Upper lobe of right lung (tissue), 1 donor: ENCODE measurements around the gene NME2. TPM values are rescaled to one million over a fixed set of nuclear protein-coding genes. Genes with fewer than 3 reads are reported as not detected.
"Not testable (repeated sequence)": the region's sequence is repeated elsewhere in the genome, so short reads cannot be mapped to it uniquely, and the experiment has no call there.

Experiments used
- ATAC-seq: fragments of 200-7000 bp; cut with Tn5 transposase; one replicate; pipeline ENCODE4 v1.9.1; 2020; ENCODE audit warnings: mild to moderate bottlenecking, moderate library complexity
- DNase-seq: peaks from one replicate; pipeline ENCODE4 v3.0.0-alpha.2; 2020
- H3K27ac ChIP-seq: fragments of 200-600 bp; one replicate; pipeline ENCODE4 v1.8.0; 2022
- H3K27me3 ChIP-seq: fragments of 200-600 bp; one replicate; pipeline ENCODE4 v1.8.0; 2022; ENCODE audit warnings: mild to moderate bottlenecking
- H3K36me3 ChIP-seq: fragments of 200-600 bp; one replicate; pipeline ENCODE4 v1.8.0; 2022
- H3K4me1 ChIP-seq: fragments of 200-600 bp; one replicate; pipeline ENCODE4 v1.8.0; 2022
- H3K4me3 ChIP-seq: fragments of 200-600 bp; one replicate; pipeline ENCODE4 v1.8.0; 2022; ENCODE audit warnings: mild to moderate bottlenecking
- H3K9me3 ChIP-seq: fragments of 200-600 bp; one replicate; pipeline ENCODE4 v1.8.0; 2022
- intact Hi-C: fragments of 100-400 bp; cut with DNase I; formaldehyde crosslinking; loops from one replicate; pipeline ENCODE4 v1.11.0; 2022
- total RNA-seq: library from RNA; stranded (reverse); fragmentation: NEBNext Ultra II Directional; extraction: Animal tissue kit (Norgen Biotek cat#: 25700); gene quantifications from one replicate; pipeline ENCODE4 v1.2.1, GENCODE V29; 2021
- TF ChIP-seq, protein P1 (sequence below): fragments of 200-600 bp; IDR thresholded peaks from one replicate; pipeline ENCODE4 v1.8.0; 2022; ENCODE audit warnings: antibody characterized with exemption
- donor health status: DM: no; HTN: yes; CAD: no; lungs with severe emphysema.

NME2 gene
- total RNA-seq, 1 donor from 2014 or later, result 306 TPM

DNA sequence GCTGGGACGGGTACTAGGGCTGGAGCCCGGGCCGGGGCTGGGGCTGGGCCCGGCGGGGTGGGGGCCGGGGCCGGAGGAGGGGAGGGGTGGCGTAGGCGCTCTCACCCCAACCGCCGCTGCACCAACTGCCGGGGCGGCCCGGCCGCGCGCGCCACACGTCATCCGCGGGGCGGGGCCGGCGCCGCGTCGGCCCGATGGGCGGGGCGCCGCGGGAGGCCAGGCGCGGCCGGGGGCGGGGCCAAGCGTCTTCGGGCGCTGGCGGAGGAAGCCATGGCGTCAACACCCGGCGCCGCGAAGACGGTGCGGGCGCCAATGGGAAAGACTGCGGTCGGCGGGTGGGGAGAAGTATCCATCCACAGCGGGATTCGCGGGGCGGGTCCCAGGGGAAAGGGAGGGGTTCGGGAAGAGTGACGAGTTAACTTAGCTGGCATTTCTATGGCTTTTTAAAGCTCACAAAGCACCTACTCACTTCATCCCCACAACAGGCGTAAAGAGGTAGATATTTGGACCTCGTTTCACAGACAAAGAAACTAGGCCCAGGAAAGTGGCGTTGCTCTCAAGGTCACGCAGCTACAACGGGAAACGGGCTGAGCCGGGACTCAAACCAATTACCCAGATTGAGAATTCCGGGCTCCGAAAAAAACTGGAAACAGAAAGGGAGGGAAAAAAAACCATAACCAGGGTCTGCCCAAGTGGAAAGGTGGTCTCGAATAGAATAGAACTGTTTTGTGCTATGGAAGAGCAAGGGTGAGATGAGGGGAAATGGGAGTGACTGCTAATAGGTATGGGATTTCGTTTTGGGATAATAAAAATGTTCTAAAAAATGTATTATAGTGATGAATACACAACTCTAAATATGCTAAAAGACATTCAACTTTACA is 45.2 kb upstream of the NME2 start, which contains the start of gene SPAG9:
Gene SPAG9 (minus strand): TSS at position 130 of the 881 bp plus-strand sequence. CDS start 212 bp downstream, outside the sequence.
- Histone ChIP-seq H3K36me3 (no peaks in the 10 kb centered on the region), H3K4me3 (peak within 1 kb of the TSS; percentile 97), H3K27me3 (no peaks in the 10 kb centered on the region), H3K27ac (peak within 1 kb of the TSS; percentile 94), H3K9me3 (no peaks in the 10 kb centered on the region), H3K4me1 (peaks cover 43% of the 10 kb centered on the region)
- ATAC-seq (peak; percentile 92), DNase-seq (peak; percentile 98)
- TF ChIP-seq, protein P1, sequence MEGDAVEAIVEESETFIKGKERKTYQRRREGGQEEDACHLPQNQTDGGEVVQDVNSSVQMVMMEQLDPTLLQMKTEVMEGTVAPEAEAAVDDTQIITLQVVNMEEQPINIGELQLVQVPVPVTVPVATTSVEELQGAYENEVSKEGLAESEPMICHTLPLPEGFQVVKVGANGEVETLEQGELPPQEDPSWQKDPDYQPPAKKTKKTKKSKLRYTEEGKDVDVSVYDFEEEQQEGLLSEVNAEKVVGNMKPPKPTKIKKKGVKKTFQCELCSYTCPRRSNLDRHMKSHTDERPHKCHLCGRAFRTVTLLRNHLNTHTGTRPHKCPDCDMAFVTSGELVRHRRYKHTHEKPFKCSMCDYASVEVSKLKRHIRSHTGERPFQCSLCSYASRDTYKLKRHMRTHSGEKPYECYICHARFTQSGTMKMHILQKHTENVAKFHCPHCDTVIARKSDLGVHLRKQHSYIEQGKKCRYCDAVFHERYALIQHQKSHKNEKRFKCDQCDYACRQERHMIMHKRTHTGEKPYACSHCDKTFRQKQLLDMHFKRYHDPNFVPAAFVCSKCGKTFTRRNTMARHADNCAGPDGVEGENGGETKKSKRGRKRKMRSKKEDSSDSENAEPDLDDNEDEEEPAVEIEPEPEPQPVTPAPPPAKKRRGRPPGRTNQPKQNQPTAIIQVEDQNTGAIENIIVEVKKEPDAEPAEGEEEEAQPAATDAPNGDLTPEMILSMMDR, result no peak
- intact Hi-C loops, result no loop called here

DNA sequence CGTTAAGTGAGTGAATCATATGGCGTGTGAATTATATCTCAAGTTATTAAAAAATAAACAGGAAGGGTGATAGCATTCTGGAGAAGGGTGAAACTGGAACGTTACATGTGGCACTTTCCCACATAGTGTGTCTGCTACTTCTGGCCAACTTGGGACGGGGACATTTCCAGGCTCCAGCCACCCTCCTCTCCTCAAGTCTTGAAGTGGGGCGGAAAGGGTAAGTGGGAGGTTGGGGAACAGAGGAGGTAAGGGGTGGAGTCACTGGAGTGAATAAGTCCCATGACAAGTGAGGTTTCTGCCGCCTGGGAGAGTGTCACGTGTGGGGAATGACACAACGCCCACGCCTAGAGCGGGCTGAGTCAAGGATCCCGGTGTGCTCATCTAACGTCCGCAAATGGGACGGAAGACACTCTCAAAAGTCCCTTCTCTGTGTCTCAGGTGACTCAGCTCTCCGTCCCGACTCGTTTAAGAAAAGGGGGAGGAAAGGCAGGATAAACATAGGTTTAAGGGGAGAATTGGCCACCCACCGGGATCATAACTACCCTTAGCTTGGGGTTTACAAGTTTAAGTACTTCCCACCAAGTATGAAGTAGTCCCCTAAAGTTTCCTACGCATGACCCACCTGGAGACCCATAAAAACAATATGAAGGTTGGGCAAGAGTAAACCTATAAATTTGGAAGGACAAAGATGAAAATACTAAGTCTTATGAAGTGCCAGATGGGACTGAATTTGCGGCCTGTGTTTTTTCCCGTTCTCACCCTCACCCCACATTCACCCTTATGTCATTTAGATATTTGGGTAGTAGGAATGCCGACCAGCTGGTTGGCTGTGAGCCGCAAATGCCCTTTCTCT is 44.4 kb upstream of the NME2 start:
- peak overlapping the region; percentile 94 for H3K27ac ChIP-seq
- peak overlapping the region; percentile 97 for H3K4me3 ChIP-seq
- TF ChIP-seq, protein P1, result no peak
- ATAC-seq, result peak; percentile 82
- intact Hi-C loops, result no loop called here
- no peaks in the 10 kb centered on the region for H3K36me3 ChIP-seq
- no peaks in the 10 kb centered on the region for H3K27me3 ChIP-seq
- peaks cover 36% of the 10 kb centered on the region for H3K4me1 ChIP-seq
- peak; percentile 94 for DNase-seq
- H3K9me3 ChIP-seq, result no peaks in the 10 kb centered on the region

DNA sequence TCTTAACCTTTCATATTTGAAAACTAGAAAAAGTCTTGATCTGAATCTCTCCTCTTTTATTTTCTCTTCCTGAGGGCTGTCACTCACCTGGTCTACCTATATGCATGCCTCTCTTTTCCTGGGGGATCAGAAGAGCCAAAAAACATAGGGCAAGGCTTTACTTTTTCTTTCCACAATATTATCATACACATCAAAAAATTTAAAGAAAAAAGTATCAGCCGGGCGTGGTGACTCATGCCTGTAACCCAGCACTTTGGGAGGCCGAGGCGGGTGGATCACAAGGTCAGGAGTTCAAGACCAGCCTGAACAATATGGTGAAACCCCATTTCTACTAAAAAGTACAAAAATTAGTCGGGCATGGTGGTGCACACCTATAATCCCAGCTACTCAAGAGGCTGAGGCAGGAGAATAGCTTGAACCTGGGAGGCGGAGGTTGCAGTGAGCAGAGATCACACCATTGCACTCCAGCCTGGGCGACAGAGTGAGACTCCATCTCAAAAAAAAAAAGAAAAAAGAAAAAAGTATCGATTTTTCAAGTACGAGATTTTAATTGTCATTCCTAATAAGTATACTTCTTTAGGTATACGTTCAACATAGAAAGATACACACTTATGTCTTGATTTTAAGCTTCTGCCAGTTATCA is 43.6 kb upstream of the NME2 start:
- intact Hi-C loops, H3K36me3 ChIP-seq, DNase-seq, H3K27me3 ChIP-seq, ATAC-seq, H3K4me3 ChIP-seq, H3K9me3 ChIP-seq: not testable (repeated sequence)
- Histone ChIP-seq H3K27ac (peak overlapping the region; percentile 94), H3K4me1 (peaks cover 30% of the 10 kb centered on the region)

DNA sequence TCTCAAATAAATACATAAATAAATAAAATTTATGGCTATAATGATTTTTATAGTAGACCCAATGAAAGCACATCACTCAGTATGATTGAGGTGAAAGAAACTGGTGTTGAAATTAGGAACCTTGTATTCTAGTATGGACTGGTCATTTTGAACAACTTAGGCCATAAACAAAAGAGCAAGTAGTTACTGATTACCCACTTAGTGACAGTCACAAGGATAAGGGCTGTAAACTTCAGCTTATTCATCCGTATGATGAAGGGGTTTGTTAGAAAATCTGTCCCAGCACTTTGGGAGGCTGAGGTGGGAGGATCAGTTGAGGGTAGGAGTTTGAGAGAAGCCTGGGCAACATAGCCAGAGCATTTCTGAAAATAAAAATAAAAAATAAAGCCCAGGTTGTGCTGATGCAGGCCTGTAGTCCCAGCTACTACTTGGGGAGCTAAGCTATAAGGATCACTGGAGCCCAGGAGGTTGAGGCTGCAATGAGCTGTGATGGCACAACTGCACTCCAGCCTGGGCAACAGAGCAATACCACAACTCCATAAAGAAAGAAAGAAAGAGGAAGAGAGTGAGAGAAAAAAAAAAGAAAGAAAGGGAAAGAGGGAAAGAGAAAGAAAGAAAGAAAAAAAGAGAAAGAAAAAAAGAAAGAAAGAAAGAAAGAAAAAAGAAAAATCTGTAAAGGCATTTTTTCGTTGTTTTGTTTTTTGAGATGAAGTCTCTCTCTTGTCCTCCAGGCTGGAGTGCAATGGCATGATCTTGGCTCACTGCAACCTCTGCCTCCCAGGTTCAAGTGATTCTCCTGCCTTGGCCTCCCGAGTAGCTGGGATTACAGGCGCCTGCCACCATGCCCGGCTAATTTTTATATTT is 41.3 kb upstream of the NME2 start:
- intact Hi-C loops, result no loop called here
- Histone ChIP-seq H3K4me3 (no peak overlapping the region), H3K27ac (peak overlapping the region; percentile 47), H3K4me1 (peaks cover 15% of the 10 kb centered on the region), H3K36me3 (no peaks in the 10 kb centered on the region), H3K27me3 (no peaks in the 10 kb centered on the region), H3K9me3 (no peaks in the 10 kb centered on the region)
- TF ChIP-seq, protein P1, result no peak
- ATAC-seq (no peak), DNase-seq (no peak)

DNA sequence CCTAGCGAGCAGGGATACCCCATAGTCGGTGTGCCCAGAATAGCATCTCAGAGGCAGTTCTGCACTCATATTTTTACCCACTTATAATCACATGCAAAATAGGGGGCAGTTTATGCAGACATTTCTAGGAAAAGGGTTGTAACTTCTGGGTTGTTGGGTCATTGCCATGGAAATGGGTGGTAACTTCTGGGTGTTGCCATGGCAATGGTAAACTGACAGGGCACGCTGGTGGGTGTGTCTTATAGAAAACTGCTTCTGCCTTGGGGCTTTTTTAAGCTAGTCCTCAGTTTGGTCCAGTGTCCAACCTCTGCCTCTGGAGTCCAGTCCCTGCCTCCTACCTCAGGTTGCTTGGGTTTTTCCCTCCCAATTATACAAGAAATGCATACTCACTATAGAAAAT is 38.1 kb upstream of the NME2 start:
- no peaks in the 10 kb centered on the region for H3K27me3 ChIP-seq
- no peaks in the 10 kb centered on the region for H3K9me3 ChIP-seq
- intact Hi-C loops, result no loop called here
- peaks cover 11% of the 10 kb centered on the region for H3K4me1 ChIP-seq
- H3K36me3 ChIP-seq, result no peaks in the 10 kb centered on the region
- ATAC-seq (peak; percentile 26), DNase-seq (no peak)
- peak overlapping the region; percentile 42 for H3K27ac ChIP-seq
- TF ChIP-seq, protein P1, result no peak
- no peak overlapping the region for H3K4me3 ChIP-seq
